GM13976 (cell line): Measurements from ENCODE around the gene EIF4E1B.
"Not testable (repeated sequence)": the region's sequence is repeated elsewhere in the genome, so short reads cannot be mapped to it uniquely, and the experiment has no call there.

Experiments
- DNase-seq: peaks from one replicate; pipeline ENCODE4 v3.0.0; 2012; ENCODE audit warnings: low spot score
- in situ Hi-C: fragments of 300-500 bp; cut with MboI; formaldehyde crosslinking; loops from one replicate; pipeline ENCODE4 v1.12.0; 2022; ENCODE audit warnings: low sequenced_read_pairs, mixed read lengths, inconsistent platforms; ENCODE audit not compliant: unreplicated experiment
- TF ChIP-seq, protein P1 (sequence below): IDR thresholded peaks from 2 replicates; pipeline ENCODE4 v1.5.1; 2012; ENCODE audit warnings: borderline replicate concordance, mild to moderate bottlenecking; ENCODE audit not compliant: insufficient read depth; ENCODE audit errors: extremely low read depth, missing control alignments, control extremely low read depth

Gene EIF4E1B

GRCh38 chr5:176590035-176590717 is 40.3 kb upstream of the EIF4E1B start:
- in situ Hi-C loops = loop anchor here (25.0 kb wide), 1 partner anchor 178 kb away; the partner anchor contains the start of gene CLTB
- DNase-seq = no peak
- TF ChIP-seq, protein P1, sequence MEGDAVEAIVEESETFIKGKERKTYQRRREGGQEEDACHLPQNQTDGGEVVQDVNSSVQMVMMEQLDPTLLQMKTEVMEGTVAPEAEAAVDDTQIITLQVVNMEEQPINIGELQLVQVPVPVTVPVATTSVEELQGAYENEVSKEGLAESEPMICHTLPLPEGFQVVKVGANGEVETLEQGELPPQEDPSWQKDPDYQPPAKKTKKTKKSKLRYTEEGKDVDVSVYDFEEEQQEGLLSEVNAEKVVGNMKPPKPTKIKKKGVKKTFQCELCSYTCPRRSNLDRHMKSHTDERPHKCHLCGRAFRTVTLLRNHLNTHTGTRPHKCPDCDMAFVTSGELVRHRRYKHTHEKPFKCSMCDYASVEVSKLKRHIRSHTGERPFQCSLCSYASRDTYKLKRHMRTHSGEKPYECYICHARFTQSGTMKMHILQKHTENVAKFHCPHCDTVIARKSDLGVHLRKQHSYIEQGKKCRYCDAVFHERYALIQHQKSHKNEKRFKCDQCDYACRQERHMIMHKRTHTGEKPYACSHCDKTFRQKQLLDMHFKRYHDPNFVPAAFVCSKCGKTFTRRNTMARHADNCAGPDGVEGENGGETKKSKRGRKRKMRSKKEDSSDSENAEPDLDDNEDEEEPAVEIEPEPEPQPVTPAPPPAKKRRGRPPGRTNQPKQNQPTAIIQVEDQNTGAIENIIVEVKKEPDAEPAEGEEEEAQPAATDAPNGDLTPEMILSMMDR = no peak

GRCh38 chr5:176591667-176592066 is 38.8 kb upstream of the EIF4E1B start:
- in situ Hi-C loops = loop anchor here (25.0 kb wide), 1 partner anchor 179 kb away; the partner anchor contains the start of gene CLTB
- DNase-seq = not testable (repeated sequence)

DNA sequence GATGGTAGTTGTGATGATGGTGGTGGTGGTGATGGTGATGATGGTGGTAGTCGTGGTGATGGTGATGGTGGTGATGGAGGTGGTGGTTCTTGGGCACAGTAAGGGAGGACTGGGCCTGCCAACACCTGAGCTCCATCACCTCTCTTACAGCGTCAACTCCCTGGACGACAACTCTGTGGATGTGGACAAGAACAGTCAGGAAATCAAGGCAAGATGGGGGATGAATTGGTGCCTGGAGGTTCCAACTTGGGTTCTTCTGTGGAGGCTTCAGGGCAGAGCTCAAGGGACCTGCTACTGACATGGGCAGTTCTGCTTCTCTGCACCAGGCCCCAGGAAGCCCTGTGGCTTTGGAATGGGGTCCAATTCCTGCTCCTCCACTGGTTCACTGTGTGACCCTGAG is 37.9 kb upstream of the EIF4E1B start:
- DNase-seq = no peak
- in situ Hi-C loops = loop anchor here (25.0 kb wide), 1 partner anchor 180 kb away; the partner anchor contains the start of gene CLTB
- TF ChIP-seq, protein P1 = no peak

GRCh38 chr5:176593273-176593869 is 37.1 kb upstream of the EIF4E1B start:
- in situ Hi-C loops = loop anchor here (25.0 kb wide), 1 partner anchor 181 kb away; the partner anchor contains the start of gene CLTB
- no peak for DNase-seq
- TF ChIP-seq, protein P1 = no peak

GRCh38 chr5:176594554-176594953 is 35.9 kb upstream of the EIF4E1B start:
- DNase-seq = no peak
- in situ Hi-C loops = loop anchor here (25.0 kb wide), 1 partner anchor 182 kb away; the partner anchor contains the start of gene CLTB
- TF ChIP-seq, protein P1 = no peak

- TF ChIP-seq, protein P1 = no peak
- in situ Hi-C loops = loop anchor here (25.0 kb wide), 1 partner anchor 183 kb away; the partner anchor contains the start of gene CLTB
- no peak for DNase-seq
These were observed 35.0 kb upstream of the EIF4E1B start for GRCh38 chr5:176595386-176595943.
